Measurements from ENCODE around the gene ELMOD1. TPM values are rescaled to one million over a fixed set of nuclear protein-coding genes. Genes with fewer than 3 reads are reported as not detected.

Gene ELMOD1
- total and polyA plus RNA-seq, 9 donors: 0.17 to 0.69 (median 0.24) TPM; not detected in 3

DNA sequence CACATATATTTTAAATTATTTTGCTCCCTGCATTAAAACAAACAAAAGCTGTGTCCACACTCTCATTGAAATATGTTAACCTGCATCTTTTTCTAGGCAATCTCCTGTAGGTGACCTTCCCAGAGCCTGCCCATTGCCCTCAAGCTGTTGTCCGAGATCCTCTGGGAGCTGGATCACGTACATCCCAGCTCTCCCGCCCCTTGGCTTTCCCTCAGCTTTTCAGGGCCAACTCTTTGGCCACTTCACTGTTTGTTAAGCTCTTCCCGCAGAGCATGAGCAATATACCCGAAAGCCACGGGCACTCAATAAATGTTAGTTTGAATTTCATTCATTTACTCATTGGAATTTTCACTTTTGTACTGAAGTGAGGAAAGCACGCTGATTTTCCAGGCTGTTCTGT is 32.2 kb downstream of the ELMOD1 start:
- 58 to 70% (median 59%) methylated on average over 7 of the region's 7 CpGs for WGBS, 3 donors
- H3K4me3 ChIP-seq: no peak overlapping the region
- no peak overlapping the region for H3K27ac ChIP-seq
- intact Hi-C loops (cut with DNase I): no loop called here
- TF ChIP-seq CTCF (IDR thresholded peaks at IDR 0.05) (no peak), EP300 (IDR thresholded peaks at IDR 0.05) (no peak), POLR2A (IDR thresholded peaks at IDR 0.05) (no peak)
- H3K9me3 ChIP-seq: no peaks in the 10 kb centered on the region
- no peaks in the 10 kb centered on the region for H3K4me1 ChIP-seq (ENCODE audit: insufficient read depth)
- no peak for DNase-seq
- no peaks in the 10 kb centered on the region for H3K27me3 ChIP-seq
- H3K36me3 ChIP-seq: no peaks in the 10 kb centered on the region

DNA sequence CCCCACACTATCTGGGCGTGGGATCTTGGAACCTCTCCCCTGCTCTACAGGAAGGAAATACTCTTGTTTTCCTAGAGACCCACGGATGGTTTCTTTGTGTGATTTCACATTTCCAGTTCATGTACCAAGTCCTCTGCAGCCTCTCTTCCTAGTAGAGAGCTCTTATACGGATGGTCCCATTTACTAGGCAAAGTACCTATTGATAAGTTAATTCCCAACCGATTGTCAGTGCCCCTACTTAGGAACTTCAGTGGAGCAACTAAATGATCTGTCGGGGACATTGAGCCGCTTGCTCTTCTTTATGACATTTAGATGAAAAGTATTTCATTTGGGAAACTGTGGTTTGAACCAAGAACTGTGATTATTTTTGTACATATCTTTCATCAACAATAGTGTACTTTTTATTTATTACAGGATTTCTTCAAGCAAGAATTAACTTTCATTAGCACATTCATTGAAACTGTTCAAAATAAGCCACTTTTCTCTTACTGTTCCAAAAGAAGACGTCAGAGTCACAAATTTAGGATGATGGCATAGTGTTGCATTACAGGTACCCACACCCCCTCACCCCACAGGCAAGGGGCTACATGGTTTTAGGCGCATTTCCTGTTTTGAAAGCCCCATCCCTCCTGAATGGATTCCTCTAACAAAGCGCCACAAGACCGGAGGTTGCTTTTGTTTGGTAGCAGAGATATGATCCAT is 34.2 kb downstream of the ELMOD1 start:
- Histone ChIP-seq H3K27ac (no peak overlapping the region), H3K4me1 (ENCODE audit: insufficient read depth) (no peaks in the 10 kb centered on the region), H3K4me3 (no peak overlapping the region), H3K9me3 (no peaks in the 10 kb centered on the region), H3K27me3 (no peaks in the 10 kb centered on the region), H3K36me3 (no peaks in the 10 kb centered on the region)
- TF ChIP-seq POLR2A (IDR thresholded peaks at IDR 0.05): no peak
- no peak for TF ChIP-seq EP300 (IDR thresholded peaks at IDR 0.05)
- TF ChIP-seq CTCF (IDR thresholded peaks at IDR 0.05): no peak
- intact Hi-C loops (cut with DNase I): no loop called here
- DNase-seq: no peak
- 48 to 64% (median 55%) methylated on average over 10 of the region's 10 CpGs for WGBS, 3 donors

GRCh38 chr11:107625685-107625989 is 34.7 kb downstream of the ELMOD1 start:
- Histone ChIP-seq H3K27me3 (no peaks in the 10 kb centered on the region), H3K9me3 (no peaks in the 10 kb centered on the region), H3K4me1 (ENCODE audit: insufficient read depth) (no peaks in the 10 kb centered on the region), H3K4me3 (no peak overlapping the region), H3K27ac (no peak overlapping the region), H3K36me3 (no peaks in the 10 kb centered on the region)
- intact Hi-C loops (cut with DNase I): no loop called here
- TF ChIP-seq CTCF (IDR thresholded peaks at IDR 0.05) (no peak), EP300 (IDR thresholded peaks at IDR 0.05) (no peak), POLR2A (IDR thresholded peaks at IDR 0.05) (no peak)
- WGBS, 3 donors: 33 to 44% (median 38%) methylated on average over 2 of the region's 2 CpGs
- DNase-seq: no peak

DNA sequence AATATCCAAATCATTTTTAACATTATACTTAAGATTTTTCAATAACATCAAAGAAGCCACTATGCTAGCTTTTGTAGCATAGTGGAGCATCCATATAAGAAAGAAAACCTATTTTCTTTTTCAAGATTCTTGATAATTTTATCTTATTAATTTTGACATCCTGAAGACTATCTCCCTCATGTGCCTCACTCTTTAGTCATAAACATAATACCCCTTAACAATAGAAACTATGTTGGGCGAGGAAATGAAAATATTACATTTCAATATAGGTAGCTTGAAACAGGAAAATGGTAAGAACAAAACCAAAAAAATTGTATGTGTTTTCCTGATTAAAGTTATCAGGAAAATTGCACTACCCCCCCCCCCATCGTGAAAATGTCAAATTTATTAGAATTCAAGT is 40.1 kb downstream of the ELMOD1 start:
- Histone ChIP-seq H3K4me3 (no peak overlapping the region), H3K27me3 (no peaks in the 10 kb centered on the region), H3K27ac (no peak overlapping the region), H3K36me3 (no peaks in the 10 kb centered on the region), H3K9me3 (no peaks in the 10 kb centered on the region), H3K4me1 (ENCODE audit: insufficient read depth) (no peaks in the 10 kb centered on the region)
- no peak for DNase-seq
- intact Hi-C loops (cut with DNase I): no loop called here
- TF ChIP-seq EP300 (IDR thresholded peaks at IDR 0.05) (no peak), CTCF (IDR thresholded peaks at IDR 0.05) (no peak), POLR2A (IDR thresholded peaks at IDR 0.05) (no peak)
- WGBS, 3 donors: 62 to 79% (median 72%) methylated on average over 2 of the region's 2 CpGs

All from ovary (tissue), 9 donors.